Sigmoid colon (tissue), 7 donors: ENCODE results near the gene REC8. TPM values are rescaled to one million over a fixed set of nuclear protein-coding genes. Genes with fewer than 3 reads are reported as not detected.
"Not testable (repeated sequence)": the region's sequence is repeated elsewhere in the genome, so short reads cannot be mapped to it uniquely, and the experiment has no call there.

Experiments used
- DNase-seq: peaks from one replicate; pipeline ENCODE4 v3.0.0-alpha.2; 2019
- H3K27ac ChIP-seq, 4 donors: fragments of 200-600 bp; sonication (generic); one replicate each; pipeline ENCODE4 v1.5.1; 2016 to 2019; ENCODE audit warnings: mild to moderate bottlenecking in 1 of 4
- H3K27me3 ChIP-seq, 3 donors: fragments of 200-600 bp; sonication (generic); one replicate each; pipeline ENCODE4 v1.5.1; 2019; ENCODE audit warnings: mild to moderate bottlenecking in 1 of 3
- H3K36me3 ChIP-seq, 4 donors: fragments of 200-600 bp; sonication (generic); one replicate each; pipeline ENCODE4 v1.5.1; 2016 to 2019
- H3K4me1 ChIP-seq, 4 donors: fragments of 200-600 bp; sonication (generic); one replicate each; pipeline ENCODE4 v1.5.1; 2017 to 2019
- H3K4me3 ChIP-seq, 4 donors: fragments of 200-600 bp; sonication (generic); one replicate each; pipeline ENCODE4 v1.5.1; 2017 to 2019; ENCODE audit warnings: mild to moderate bottlenecking in 2 of 4, moderate library complexity in 1 of 4
- H3K9me3 ChIP-seq, 4 donors: fragments of 200-600 bp in 3 of 4; sonication (generic) in 3 of 4; one replicate each; pipeline versions ENCODE4 v1.5.1 to v1.6.1; 2013 to 2019
- EP300 ChIP-seq, 4 donors: sonication (generic); formaldehyde crosslinking; IDR thresholded peaks; one replicate each; pipeline ENCODE4 v1.6.1; 2017; ENCODE audit warnings: antibody characterized with exemption in 4 of 4
- POLR2A ChIP-seq, 2 donors: fragments of 450-650 bp; IDR thresholded peaks; one replicate each; pipeline ENCODE4 v1.6.1; 2016; ENCODE audit warnings: antibody characterized with exemption in 2 of 2, mild to moderate bottlenecking in 2 of 2, moderate library complexity in 2 of 2
- POLR2AphosphoS5 ChIP-seq, 4 donors: sonication (generic); formaldehyde crosslinking; IDR thresholded peaks; one replicate each; pipeline ENCODE4 v1.6.1; 2017; ENCODE audit warnings: antibody characterized with exemption in 4 of 4
- WGBS, 2 donors: extraction: QIAGEN DNeasy Blood & Tissue Kit; methylation state at CpG; one replicate each; pipeline ENCODE4 v1.1.7; 2013; 5-methylcytosine and 5-hydroxymethylcytosine counted together
- intact Hi-C: fragments of 100-400 bp; cut with DNase I; formaldehyde crosslinking; loops from one replicate; pipeline ENCODE4 v1.15.1; 2023
- polyA plus RNA-seq, 3 donors: library from polyadenylated mRNA; stranded (reverse); fragments of 200-250 nt; gene quantifications; one replicate each; pipeline ENCODE4 v1.2.3, GENCODE V29; 2013
- total RNA-seq, 4 donors: library from RNA; depleted of rRNA; stranded (reverse); fragments of >200 nt; gene quantifications; one replicate each; pipeline ENCODE4 v1.1.0, GENCODE V29; 2016
- TF ChIP-seq, protein P1 (sequence below), 4 experiments: fragments of 450-650 bp in 3 of 4; fragments of 200-600 bp in 1 of 4; IDR thresholded peaks; one replicate each; pipeline ENCODE4 v1.5.1; 2016 to 2019; ENCODE audit warnings: antibody characterized with exemption in 4 of 4, mild to moderate bottlenecking in 3 of 4, moderate library complexity in 2 of 4
- donor health status: healthy with polysubstance abuse.
- donor health status: Bipolar disorder and iron deficiency.
- donor health status: healthy.

REC8 gene
- total and polyA plus RNA-seq, 7 donors, result 1.8 to 24.1 (median 6.4) TPM

DNA sequence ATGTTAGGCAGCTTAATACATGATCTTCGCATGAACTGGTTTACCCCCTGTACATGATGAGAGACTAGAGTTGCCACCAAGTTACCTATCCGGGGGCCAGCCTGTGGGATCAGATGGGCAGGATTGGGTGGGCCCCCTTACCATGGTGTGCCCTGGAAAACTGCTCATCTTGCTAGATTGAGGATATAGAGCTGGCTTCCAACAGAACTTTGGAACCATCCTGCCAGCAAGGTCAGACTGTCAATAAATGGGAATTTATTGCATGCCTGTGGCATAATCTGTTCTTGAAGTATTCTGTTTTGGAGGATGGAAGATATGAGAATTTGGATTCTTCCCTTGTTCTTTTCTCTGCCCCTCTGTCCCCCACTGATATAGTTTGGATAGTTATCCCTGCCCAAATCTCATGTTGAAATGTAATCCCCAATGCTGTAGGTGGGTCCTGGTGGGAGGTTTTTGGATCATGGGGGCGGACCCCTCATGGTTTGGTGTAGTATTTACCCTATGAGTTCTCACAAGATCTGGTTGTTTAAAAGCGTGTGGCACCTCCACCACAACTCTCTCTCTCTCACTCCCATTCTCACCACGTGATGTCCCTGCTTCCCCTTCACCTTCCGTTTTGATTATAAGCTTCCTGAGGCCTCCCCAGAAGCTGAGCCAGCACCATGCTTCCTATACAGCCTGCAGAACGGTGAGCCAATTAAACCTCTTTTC lies 27.1 kb downstream of the REC8 start:
- no peak for TF ChIP-seq POLR2A (IDR thresholded peaks at IDR 0.05)
- TF ChIP-seq POLR2AphosphoS5 (IDR thresholded peaks at IDR 0.05), result no peak
- TF ChIP-seq EP300 (IDR thresholded peaks at IDR 0.05), result no peak
- TF ChIP-seq, protein P1, sequence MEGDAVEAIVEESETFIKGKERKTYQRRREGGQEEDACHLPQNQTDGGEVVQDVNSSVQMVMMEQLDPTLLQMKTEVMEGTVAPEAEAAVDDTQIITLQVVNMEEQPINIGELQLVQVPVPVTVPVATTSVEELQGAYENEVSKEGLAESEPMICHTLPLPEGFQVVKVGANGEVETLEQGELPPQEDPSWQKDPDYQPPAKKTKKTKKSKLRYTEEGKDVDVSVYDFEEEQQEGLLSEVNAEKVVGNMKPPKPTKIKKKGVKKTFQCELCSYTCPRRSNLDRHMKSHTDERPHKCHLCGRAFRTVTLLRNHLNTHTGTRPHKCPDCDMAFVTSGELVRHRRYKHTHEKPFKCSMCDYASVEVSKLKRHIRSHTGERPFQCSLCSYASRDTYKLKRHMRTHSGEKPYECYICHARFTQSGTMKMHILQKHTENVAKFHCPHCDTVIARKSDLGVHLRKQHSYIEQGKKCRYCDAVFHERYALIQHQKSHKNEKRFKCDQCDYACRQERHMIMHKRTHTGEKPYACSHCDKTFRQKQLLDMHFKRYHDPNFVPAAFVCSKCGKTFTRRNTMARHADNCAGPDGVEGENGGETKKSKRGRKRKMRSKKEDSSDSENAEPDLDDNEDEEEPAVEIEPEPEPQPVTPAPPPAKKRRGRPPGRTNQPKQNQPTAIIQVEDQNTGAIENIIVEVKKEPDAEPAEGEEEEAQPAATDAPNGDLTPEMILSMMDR (IDR thresholded peaks at IDR 0.05), result no peak
- Histone ChIP-seq H3K27ac (no peak overlapping the region), H3K4me3 (no peak overlapping the region), H3K27me3 (no peaks in the 10 kb centered on the region), H3K4me1 (peaks cover 0 to 29% (median 25%) of the 10 kb centered on the region in 4 donors), H3K9me3 (no peaks in the 10 kb centered on the region), H3K36me3 (peaks cover 0 to 30% (median 3%) of the 10 kb centered on the region in 4 donors)
- WGBS, 2 donors, result 72 to 80% methylated on average over 7 of the region's 7 CpGs
- peak; percentile 20 for DNase-seq
- intact Hi-C loops, result no loop called here

DNA sequence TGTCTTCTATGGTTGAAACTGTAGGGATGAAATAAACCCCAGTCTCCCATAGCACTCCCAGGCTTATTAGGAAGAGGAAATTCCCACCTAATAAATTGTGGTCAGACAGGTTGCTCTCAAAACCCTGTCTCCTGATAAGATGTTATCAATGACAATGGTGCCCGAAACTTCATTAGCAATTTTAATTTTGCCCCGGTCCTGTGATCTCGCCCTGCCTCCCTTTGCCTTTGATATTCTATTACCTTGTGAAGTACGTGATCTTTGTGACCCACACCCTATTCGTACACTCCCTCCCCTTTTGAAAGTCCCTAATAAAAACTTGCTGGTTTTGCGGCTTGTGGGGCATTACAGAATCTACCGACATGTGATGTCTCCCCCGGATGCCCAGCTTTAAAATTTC lies 30.7 kb downstream of the REC8 start:
- H3K36me3 ChIP-seq, result peaks cover 0 to 60% (median 8%) of the 10 kb centered on the region in 4 donors
- H3K9me3 ChIP-seq, H3K27me3 ChIP-seq, intact Hi-C loops, H3K4me3 ChIP-seq, H3K4me1 ChIP-seq, H3K27ac ChIP-seq: not testable (repeated sequence)
- WGBS, 2 donors, result 95 to 96% methylated on average over 8 of the region's 8 CpGs
- DNase-seq, result peak; percentile 3

DNA sequence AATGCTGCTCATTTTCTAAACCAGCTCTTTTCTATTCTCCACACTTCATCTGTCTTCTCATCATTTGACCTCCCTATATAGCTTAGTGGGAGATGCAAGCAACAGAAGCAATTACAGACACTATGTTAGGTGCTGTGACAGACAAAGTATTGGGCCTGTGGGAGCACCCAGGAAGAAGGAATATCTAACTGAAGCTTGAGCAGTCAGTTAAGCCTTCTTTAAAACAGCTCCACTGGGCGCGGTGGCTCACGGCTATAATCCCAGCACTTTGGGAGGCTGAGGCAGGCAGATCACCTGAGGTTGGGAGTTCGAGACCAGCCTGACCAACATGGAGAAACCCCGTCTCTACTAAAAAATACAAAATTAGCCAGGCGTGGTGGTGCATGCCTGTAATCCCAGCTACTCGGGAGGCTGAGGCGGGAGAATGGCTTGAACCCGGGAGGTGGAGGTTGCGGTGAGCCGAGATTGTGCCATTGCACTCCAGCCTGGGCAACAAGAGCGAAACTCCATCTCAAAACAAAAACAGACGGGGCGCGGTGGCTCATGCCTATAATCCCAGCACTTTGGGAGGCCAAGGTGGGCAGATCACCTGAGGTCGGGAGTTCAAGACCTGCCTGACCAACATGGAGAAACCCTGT lies 31.5 kb downstream of the REC8 start:
- 96 to 98% methylated on average over 16 of the region's 16 CpGs for WGBS, 2 donors
- intact Hi-C loops, H3K27me3 ChIP-seq, H3K27ac ChIP-seq, H3K4me1 ChIP-seq, H3K9me3 ChIP-seq, H3K4me3 ChIP-seq: not testable (repeated sequence)
- H3K36me3 ChIP-seq, result peaks cover 0 to 68% (median 11%) of the 10 kb centered on the region in 4 donors
- peak; percentile 40 for DNase-seq

DNA sequence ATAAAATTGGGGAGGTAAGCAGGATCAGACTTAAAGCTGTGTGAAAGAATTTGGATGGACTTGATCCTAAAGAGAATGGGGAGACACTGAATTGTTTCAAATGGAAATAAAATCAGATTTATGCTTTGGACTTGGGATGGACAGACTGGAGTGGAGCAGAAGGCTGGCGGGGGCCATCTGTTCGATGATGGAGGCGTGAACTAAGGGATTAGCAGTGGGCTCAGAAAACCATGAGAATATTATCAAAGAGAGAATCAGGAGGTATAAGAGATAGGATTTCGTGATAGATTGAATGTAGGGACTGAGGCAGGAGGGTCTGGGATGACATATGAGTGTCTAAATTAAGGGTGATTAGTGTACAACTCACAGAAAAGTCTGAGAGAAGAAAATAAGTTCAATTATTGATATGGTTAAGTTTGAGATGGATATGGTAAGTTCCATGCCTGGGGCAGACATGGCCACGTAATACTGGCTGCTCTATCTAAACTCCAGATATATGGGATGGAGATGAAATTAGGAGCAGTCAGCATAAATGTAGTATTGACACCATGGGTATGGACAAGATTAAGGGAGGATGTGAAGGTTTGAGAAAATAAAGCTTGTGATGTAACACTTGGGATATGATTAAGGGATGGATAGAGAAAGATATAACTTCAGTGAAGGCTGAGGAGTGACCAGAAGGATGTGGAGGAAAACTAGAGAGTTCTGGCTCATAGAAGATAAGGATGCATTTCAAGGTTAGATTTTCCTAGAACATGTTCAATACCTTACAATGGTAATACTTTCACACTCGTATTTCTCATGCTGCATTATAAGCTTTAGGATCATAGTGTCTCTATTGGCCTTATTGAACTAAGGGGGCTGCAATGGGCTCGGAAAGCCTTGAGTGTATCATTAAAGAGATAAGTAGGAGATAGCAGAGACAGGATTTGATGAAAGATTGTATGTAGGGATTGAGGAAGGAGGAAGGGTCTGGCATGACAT lies 32.6 kb downstream of the REC8 start:
- Histone ChIP-seq H3K4me3 (no peak overlapping the region), H3K4me1 (no peaks in the 10 kb centered on the region), H3K27me3 (no peaks in the 10 kb centered on the region), H3K27ac (no peak overlapping the region), H3K36me3 (peaks cover 0 to 79% (median 14%) of the 10 kb centered on the region in 4 donors), H3K9me3 (no peaks in the 10 kb centered on the region)
- DNase-seq, result peak; percentile 9
- TF ChIP-seq POLR2A (IDR thresholded peaks at IDR 0.05) (no peak), EP300 (IDR thresholded peaks at IDR 0.05) (no peak), POLR2AphosphoS5 (IDR thresholded peaks at IDR 0.05) (no peak)
- TF ChIP-seq, protein P1 (IDR thresholded peaks at IDR 0.05), result no peak
- intact Hi-C loops, result no loop called here
- WGBS, 2 donors, result 95 to 96% methylated on average over 7 of the region's 7 CpGs

DNA sequence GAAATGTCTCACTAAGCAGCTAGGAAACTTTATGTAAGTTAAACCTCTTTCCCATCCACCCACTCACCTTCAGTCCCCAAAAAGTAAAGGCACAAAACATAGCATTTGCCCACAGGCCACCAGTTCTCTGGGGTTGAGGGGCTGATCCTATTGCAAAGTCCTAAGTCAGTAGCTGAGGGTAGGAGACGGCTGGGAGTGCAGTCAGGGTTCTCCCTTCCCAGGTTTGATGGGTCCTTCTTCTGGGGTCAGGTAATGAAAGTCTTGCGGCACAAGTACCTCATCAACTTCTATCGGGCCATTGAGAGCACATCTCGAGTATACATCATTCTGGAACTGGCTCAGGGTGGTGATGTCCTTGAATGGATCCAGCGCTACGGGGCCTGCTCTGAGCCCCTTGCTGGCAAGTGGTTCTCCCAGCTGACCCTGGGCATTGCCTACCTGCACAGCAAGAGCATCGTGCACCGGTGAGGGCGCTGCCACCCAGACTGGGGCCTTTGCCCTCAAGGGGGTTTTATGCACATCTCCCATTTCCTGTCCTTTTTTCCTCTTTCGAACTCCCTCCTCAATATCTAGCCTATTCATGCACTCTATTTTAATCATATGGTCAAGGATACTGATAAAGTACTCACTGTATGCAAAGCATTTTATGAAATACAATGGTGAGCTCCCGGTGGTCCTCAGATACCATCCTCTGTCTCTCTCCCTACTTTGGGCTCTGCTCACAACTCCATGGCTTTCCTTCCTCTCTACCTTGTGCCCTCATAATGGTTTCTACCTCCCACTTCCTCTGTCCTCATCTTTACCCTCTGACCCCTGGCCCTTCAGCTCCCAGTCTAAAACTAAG lies 34.6 kb downstream of the REC8 start:
- no peaks in the 10 kb centered on the region for H3K27me3 ChIP-seq
- H3K9me3 ChIP-seq, result no peaks in the 10 kb centered on the region
- 97 to 98% methylated on average over 11 of the region's 11 CpGs for WGBS, 2 donors
- TF ChIP-seq POLR2AphosphoS5 (IDR thresholded peaks at IDR 0.05), result no peak
- no peak for TF ChIP-seq EP300 (IDR thresholded peaks at IDR 0.05)
- TF ChIP-seq, protein P1 (IDR thresholded peaks at IDR 0.05), result no peak
- TF ChIP-seq POLR2A (IDR thresholded peaks at IDR 0.05), result no peak
- H3K27ac ChIP-seq, result no peak overlapping the region
- no peak overlapping the region for H3K4me3 ChIP-seq
- peaks cover 0 to 8% (median 2%) of the 10 kb centered on the region in 4 donors for H3K4me1 ChIP-seq
- intact Hi-C loops, result no loop called here
- H3K36me3 ChIP-seq, result peaks cover 5 to 88% (median 20%) of the 10 kb centered on the region in 4 donors
- DNase-seq, result peak; percentile 26
